HG03025 (cell line): Measurements from ENCODE around the gene TRMT112.

Source experiments
- ATAC-seq: cut with Tn5 transposase; IDR thresholded peaks from one replicate; pipeline ENCODE4 v1.9.1; 2021; ENCODE audit warnings: mild to moderate bottlenecking, moderate library complexity; ENCODE audit not compliant: unreplicated experiment, low FRiP score

TRMT112 gene

GRCh38 chr11:64296830-64297698 is 20.3 kb downstream of the TRMT112 start:
- ATAC-seq: no peak

DNA sequence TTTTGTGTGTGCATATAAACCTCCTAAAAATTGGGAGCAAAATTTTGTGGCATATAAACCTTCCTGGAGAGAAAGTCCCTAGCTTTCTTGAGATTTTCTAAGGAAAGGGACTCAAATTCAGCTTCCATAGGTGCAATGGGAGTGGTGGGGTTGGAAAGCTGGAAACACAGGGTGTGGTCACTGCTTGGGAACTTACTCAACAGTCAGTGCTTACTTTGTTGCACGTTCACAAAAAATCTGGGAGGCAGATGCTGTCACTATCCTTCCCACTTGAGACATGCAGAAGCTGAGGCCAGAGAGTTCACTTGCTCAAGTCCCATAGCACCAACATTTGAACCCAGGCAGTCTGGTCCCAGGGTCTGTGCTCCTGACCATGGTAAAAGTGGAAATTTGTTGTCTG is 21.1 kb downstream of the TRMT112 start:
- no peak for ATAC-seq

DNA sequence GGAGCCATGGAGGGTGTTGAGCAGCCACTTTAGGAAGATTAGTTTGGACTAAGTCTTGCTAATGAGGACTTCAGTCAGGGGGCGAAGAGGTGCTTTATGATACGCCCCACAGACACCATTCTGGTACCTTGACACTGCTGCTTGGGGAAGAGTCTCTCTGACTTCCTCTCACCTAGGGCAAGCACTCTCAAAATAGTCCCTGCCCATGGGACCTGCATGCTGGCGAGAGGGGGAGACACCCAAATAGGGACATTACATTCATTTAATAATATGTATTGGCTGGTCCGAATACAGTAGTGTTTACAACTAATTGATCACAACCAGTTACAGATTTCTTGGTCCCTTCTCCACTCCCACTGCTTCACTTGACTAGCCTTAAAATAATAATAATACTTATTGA is 21.6 kb downstream of the TRMT112 start:
- ATAC-seq: no peak

DNA sequence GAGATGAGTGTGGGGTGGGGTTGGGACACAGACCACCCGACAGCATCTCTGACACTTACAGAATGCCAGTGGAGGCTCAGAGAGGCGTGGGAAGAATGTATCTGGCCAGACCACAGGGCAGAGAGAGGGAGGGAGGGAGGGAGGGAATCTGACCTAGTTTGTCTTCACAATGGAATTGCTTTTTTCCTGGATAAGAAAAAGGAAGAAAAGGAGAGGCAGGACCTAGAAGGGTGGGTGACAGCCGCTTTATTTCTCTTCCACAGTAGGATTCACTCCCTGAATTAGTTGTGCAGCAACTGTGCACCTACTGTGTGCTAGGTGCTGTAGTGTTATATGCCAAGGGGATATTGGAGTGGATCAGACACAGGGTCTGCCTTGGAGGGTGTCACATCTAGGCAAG is 22.6 kb downstream of the TRMT112 start:
- ATAC-seq: no peak

DNA sequence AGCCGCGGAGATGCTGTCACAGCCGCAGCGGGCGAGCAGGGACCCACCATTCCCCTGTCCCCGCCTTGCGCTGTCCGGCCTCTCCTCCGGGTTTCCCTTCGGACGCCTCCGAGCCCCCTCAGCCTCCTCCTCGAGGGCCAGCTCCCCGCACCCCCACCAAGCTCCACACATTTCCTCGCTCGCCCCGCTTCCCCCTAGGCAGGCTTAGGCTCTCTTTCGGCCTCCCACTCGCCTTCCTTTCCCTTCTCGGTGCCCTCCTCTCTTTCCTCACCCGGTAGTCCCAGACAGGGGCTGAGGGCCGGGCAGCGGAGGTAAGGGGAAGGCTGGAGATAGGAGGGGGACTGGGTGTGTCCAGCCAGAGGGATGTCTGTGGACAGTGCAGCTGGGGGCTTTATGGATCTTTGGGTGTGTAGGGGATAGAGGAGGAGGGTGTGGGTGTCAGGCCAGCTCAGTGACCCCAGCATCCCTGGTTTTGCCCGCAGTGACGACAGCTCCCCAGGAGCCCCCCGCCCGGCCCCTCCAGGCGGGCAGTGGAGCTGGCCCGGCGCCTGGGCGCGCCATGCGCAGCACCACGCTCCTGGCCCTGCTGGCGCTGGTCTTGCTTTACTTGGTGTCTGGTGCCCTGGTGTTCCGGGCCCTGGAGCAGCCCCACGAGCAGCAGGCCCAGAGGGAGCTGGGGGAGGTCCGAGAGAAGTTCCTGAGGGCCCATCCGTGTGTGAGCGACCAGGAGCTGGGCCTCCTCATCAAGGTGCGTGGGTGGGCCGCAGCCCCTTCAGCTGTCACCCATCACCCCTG is 24.7 kb downstream of the TRMT112 start:
- ATAC-seq: no peak

DNA sequence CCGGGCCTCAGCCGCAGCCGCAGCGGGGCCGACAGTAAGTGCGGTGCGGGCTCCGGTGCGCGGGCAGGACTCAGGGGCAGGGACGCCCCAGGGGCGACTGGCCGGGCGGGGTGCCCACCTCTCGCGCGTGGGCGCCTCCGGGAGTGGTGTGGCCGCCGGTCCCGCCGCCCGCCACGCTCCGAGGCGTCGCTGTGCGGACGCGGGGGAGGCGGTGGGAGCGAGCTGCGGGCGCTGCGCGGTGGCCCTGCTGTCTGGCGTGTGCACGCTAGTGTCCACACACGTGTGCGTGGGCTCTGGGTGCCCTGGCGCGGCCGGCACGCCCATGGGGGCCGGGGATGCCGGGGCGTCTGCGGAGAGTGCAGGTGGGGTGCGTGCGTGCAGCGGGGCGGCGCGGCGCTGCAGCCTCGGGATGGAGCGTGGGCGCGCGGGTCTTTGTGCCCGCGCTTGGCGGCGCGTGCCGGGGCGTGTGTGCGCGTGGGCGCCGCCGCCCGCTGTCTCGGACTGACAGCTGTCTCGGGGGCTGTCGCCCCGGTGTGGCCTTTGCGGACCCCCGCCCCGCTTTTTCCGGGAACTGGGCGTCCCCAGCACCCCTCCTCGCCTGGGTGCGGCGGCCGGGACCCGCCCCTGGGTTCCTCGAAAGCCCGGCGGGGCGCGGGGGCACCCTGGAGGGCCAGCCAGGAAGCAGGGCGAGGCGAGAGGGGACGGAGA is 25.5 kb downstream of the TRMT112 start:
- ATAC-seq: no peak

GRCh38 chr11:64291262-64291751 is 26.1 kb downstream of the TRMT112 start, which contains the start of gene KCNK4:
KCNK4 (plus strand) TSS chr11:64291302; CDS start chr11:64293019, 1,717 bp downstream.
- ATAC-seq: no peak

- ATAC-seq: no peak
Measured at GRCh38 chr11:64290352-64291261, 26.8 kb downstream of the TRMT112 start.

DNA sequence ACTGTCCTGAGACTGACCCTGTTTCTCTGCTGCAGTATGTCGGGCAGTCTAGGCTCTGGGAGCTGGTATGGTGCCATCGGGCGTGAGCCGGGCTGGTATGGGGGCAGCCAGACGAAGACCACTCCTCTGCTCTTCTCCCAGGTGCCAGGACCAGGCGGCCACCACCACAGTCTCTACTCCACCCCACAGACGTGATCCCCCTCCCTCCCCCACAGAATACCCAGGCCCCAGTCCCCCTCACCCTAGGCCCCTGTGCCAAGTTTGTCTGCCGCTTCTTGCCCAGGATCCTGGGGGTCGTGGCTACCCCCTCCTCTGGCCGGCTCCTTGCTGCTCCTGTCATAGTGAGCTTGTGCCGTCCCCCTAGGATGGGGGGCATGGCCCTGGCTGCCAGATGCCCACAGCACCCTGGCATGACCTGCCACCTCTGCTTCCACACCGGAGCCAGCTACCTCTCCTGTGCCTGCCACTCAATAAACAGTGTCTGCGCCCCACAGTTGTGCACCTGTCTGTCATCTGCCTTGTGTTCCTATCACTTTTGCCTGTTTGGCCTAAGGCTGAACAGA is 28.3 kb downstream of the TRMT112 start:
- no peak for ATAC-seq

GRCh38 chr11:64288353-64288750 is 29.0 kb downstream of the TRMT112 start:
- ATAC-seq: no peak

- ATAC-seq: no peak
Measured at GRCh38 chr11:64287676-64288352, 29.5 kb downstream of the TRMT112 start.

GRCh38 chr11:64286801-64287159 is 30.6 kb downstream of the TRMT112 start:
- ATAC-seq: no peak

DNA sequence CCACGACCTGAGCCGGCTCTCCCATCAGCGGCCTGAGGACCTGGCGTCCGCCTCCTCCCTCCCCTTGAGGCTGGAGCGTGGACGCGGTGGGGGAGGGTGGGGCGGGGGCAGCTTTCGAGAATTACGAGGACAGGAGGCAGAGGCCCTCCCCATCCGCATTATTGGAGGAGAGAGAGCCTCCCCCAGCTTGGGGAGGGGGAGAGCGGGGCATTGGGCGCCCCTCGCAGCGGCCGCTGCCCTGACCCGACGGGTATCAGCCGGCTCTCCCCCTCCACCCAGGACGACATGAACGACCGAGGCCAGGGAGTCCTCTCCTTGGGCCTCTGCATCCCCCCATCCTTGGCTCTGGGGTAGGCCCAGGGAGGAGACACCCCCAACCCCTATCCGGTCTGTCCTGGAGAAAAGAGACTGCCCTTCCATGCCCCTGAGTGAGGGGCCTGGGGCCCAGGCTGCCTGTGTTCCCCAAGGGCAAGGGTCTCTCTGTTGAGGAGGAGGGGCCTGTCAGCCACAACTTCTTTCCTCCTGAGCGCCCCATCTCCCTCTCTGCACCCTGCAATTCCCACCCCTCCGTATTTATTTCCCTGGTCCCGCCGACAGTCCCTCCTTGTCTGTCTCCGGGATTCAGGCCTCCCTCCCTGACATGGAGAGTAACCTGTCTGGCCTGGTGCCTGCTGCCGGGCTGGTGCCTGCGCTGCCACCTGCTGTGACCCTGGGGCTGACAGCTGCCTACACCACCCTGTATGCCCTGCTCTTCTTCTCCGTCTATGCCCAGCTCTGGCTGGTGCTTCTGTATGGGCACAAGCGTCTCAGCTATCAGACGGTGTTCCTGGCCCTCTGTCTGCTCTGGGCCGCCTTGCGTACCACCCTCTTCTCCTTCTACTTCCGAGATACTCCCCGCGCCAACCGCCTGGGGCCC is 31.2 kb downstream of the TRMT112 start:
- ATAC-seq: no peak

- ATAC-seq: peak; percentile 55
Measured at GRCh38 chr11:64284962-64285884, 32.1 kb downstream of the TRMT112 start, which contains the start of gene GPR137. GPR137 (plus strand) TSS chr11:64285848; CDS start chr11:64286525, 677 bp downstream.

DNA sequence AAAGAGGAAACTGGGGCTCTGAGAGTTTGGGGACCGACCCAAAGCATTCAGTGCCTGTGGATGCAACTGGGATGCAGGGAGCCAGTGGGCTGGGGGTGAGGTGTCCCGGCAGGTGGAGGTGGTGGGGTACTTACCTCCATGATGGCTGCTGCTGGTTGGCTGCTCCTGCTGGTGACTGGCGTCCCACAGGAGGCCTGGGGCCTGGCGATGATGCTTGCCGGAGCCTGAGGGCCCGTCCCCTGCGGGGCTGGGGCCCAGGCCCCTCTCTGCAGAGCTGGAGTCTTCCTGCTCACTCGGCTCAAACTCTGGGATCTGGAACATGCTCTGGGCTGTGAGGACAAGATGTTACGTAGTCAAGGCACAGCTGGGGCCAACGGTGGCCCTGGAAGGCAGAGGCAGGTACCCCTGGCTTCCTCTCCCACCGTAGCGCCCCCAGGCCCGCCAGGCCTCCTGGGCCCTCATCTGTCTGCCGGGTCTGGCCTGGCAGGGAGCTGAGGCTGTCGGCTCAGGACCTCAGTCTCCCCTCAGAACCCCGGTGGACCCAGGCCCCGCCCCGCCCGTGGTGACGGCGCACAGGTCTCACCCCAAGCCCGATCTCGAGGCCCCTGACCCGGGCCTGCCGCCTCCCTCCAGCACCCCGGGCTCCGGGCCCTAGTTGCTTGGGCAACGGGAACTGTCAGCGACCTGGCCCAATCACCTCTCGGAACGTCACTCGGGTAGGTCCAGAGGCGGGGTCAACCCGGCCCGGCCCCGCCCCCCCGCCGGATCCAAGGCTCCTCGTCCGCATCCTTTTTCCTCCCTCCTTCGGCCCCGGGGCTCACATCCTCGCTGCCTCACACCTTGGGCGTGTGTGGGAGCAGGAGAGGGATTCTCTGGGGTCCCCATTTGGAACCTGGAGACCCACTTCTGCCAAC is 33.1 kb downstream of the TRMT112 start, which contains the start of gene BAD:
BAD (minus strand) TSS at position 618 of the 914 bp plus-strand sequence; CDS start at position 321, 297 bp downstream.
- peak; percentile 63 for ATAC-seq

- ATAC-seq: no peak
Measured at GRCh38 chr11:64283092-64283491, 34.3 kb downstream of the TRMT112 start.
